ENCODE data around the gene VCP.

The VCP gene

GRCh38 chr9:35085078-35085477 is 12.7 kb upstream of the VCP start:
- no peak for TF ChIP-seq CTCF (IDR thresholded peaks at IDR 0.05)
- H3K27ac ChIP-seq = no peak overlapping the region
- no peak for DNase-seq (ENCODE audit: low spot score)
- H3K4me3 ChIP-seq = no peak overlapping the region

GRCh38 chr9:35079426-35080341 is 7.3 kb upstream of the VCP start, which contains the start of gene FANCG:
FANCG (minus strand) TSS chr9:35079942; CDS start chr9:35079524, 418 bp downstream.
- no peak for TF ChIP-seq CTCF (IDR thresholded peaks at IDR 0.05)
- peak within 1 kb of the TSS; percentile 97 for H3K4me3 ChIP-seq
- DNase-seq (ENCODE audit: low spot score) = peak; percentile 92

GRCh38 chr9:35079041-35079425 is 6.6 kb upstream of the VCP start:
- Histone ChIP-seq H3K4me3 (peak overlapping the region; percentile 97), H3K27ac (peak overlapping the region; percentile 43 to 89)
- no peak for DNase-seq (ENCODE audit: low spot score)
- TF ChIP-seq CTCF (IDR thresholded peaks at IDR 0.05) = no peak

More at GRCh38 chr9:35079426-35080341, 7.3 kb upstream of the VCP start, which contains the start of gene FANCG:
- H3K27ac ChIP-seq = peak within 1 kb of the TSS; percentile 43 to 89

GRCh38 chr9:35078066-35078465 is 5.6 kb upstream of the VCP start:
- TF ChIP-seq CTCF (IDR thresholded peaks at IDR 0.05) = no peak
- DNase-seq (ENCODE audit: low spot score) = no peak
- no peak overlapping the region for H3K4me3 ChIP-seq
- no peak overlapping the region for H3K27ac ChIP-seq

GRCh38 chr9:35076848-35077247 is 4.4 kb upstream of the VCP start:
- DNase-seq (ENCODE audit: low spot score) = no peak

GRCh38 chr9:35075358-35075757 is 2.9 kb upstream of the VCP start:
- DNase-seq (ENCODE audit: low spot score) = no peak
- TF ChIP-seq CTCF (IDR thresholded peaks at IDR 0.05) = no peak
- Histone ChIP-seq H3K27ac (no peak overlapping the region), H3K4me3 (no peak overlapping the region)

More at GRCh38 chr9:35076848-35077247, 4.4 kb upstream of the VCP start:
- H3K27ac ChIP-seq = no peak overlapping the region
- no peak overlapping the region for H3K4me3 ChIP-seq
- TF ChIP-seq CTCF (IDR thresholded peaks at IDR 0.05) = no peak

GRCh38 chr9:35074791-35075190 is 2.4 kb upstream of the VCP start:
- Histone ChIP-seq H3K27ac (no peak overlapping the region), H3K4me3 (no peak overlapping the region)
- no peak for DNase-seq (ENCODE audit: low spot score)
- TF ChIP-seq CTCF (IDR thresholded peaks at IDR 0.05) = no peak
